DND-41 (cell line): ENCODE results near the gene ZSWIM6.

Source experiments
- EZH2 ChIP-seq: IDR thresholded peaks from 3 replicates; pipeline ENCODE4 v1.6.1; 2012; ENCODE audit warnings: borderline replicate concordance, low read depth, mild to moderate bottlenecking, moderate library complexity, low read length, inconsistent platforms; ENCODE audit not compliant: severe bottlenecking
- TF ChIP-seq, protein P1 (sequence below): IDR thresholded peaks from 2 replicates; pipeline ENCODE4 v1.5.1; 2012; ENCODE audit warnings: borderline replicate concordance, low read length, moderate library complexity, mild to moderate bottlenecking; ENCODE audit not compliant: poor library complexity, severe bottlenecking; ENCODE audit errors: extremely low read depth

DNA sequence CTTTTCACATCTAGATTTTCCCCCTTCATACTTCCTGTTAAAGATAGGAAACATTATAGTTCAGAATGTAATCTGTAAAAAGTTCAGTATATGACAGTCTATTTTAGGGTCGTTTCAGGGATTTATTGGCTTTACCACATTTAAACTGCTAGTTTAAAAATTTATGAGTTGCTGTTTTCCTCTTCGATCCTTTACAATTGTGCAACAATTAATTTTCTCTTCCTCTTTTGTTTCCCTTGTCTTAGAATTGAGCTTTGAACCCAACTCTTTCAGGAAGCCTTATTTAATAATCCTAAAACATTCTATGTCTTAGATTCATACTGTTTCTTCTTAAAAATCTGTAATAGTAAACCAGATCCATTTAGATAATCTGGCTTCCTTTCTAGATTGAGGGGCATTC lies 16.4 kb downstream of the ZSWIM6 start:
- TF ChIP-seq, protein P1, sequence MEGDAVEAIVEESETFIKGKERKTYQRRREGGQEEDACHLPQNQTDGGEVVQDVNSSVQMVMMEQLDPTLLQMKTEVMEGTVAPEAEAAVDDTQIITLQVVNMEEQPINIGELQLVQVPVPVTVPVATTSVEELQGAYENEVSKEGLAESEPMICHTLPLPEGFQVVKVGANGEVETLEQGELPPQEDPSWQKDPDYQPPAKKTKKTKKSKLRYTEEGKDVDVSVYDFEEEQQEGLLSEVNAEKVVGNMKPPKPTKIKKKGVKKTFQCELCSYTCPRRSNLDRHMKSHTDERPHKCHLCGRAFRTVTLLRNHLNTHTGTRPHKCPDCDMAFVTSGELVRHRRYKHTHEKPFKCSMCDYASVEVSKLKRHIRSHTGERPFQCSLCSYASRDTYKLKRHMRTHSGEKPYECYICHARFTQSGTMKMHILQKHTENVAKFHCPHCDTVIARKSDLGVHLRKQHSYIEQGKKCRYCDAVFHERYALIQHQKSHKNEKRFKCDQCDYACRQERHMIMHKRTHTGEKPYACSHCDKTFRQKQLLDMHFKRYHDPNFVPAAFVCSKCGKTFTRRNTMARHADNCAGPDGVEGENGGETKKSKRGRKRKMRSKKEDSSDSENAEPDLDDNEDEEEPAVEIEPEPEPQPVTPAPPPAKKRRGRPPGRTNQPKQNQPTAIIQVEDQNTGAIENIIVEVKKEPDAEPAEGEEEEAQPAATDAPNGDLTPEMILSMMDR, result no peak
- no peak for TF ChIP-seq EZH2
